GM23338 (cell line): ENCODE data around the gene FMC1. TPM values are rescaled to one million over a fixed set of nuclear protein-coding genes. Genes with fewer than 3 reads are reported as not detected.

Source experiments
- ATAC-seq: fragments of 200-7000 bp; cut with Tn5 transposase; 3 replicates; pipeline ENCODE4 v1.9.1; 2020
- DNase-seq: peaks from one replicate; pipeline ENCODE4 v3.0.0-alpha.2; 2015; ENCODE audit warnings: low spot score
- H2AFZ ChIP-seq: fragments of 200-600 bp; sonication (generic); 2 replicates; pipeline ENCODE4 v1.8.0; 2016; ENCODE audit warnings: antibody characterized with exemption, mild to moderate bottlenecking, moderate library complexity
- H3F3A ChIP-seq: fragments of 200-600 bp; sonication (generic); replicated peaks from 2 replicates; pipeline ENCODE4 v1.8.0; 2017; ENCODE audit warnings: antibody characterized with exemption, mixed run types, low read depth
- H3K27ac ChIP-seq: fragments of 200-600 bp; sonication (generic); 2 replicates; pipeline ENCODE4 v1.6.1; 2016; ENCODE audit warnings: low read depth
- H3K27me3 ChIP-seq: fragments of 200-600 bp; sonication (generic); 2 replicates; pipeline ENCODE4 v1.8.0; 2016; ENCODE audit warnings: mild to moderate bottlenecking, mixed run types, moderate library complexity; ENCODE audit not compliant: insufficient read depth
- H3K36me3 ChIP-seq: fragments of 200-600 bp; sonication (generic); 2 replicates; pipeline ENCODE4 v1.8.0; 2016; ENCODE audit warnings: mild to moderate bottlenecking; ENCODE audit not compliant: insufficient read depth
- H3K4me1 ChIP-seq: fragments of 200-600 bp; sonication (generic); 2 replicates; pipeline ENCODE4 v1.8.0; 2016; ENCODE audit warnings: mild to moderate bottlenecking, moderate library complexity; ENCODE audit not compliant: insufficient read depth
- H3K4me2 ChIP-seq: fragments of 200-600 bp; sonication (generic); 2 replicates; pipeline ENCODE4 v1.7.1; 2017; ENCODE audit warnings: mixed run types
- H3K4me3 ChIP-seq: fragments of 200-600 bp; sonication (generic); 2 replicates; pipeline ENCODE4 v1.6.1; 2016; ENCODE audit warnings: mixed run types
- H3K79me2 ChIP-seq: fragments of 200-600 bp; sonication (generic); replicated peaks from 2 replicates; pipeline ENCODE4 v1.8.0; 2017; ENCODE audit warnings: mild to moderate bottlenecking; ENCODE audit not compliant: insufficient read depth
- H3K9me2 ChIP-seq: fragments of 200-600 bp; sonication (generic); 2 replicates; pipeline ENCODE4 v1.8.0; 2017; ENCODE audit not compliant: insufficient read depth
- H4K20me1 ChIP-seq: fragments of 200-600 bp; sonication (generic); replicated peaks from 2 replicates; pipeline ENCODE4 v1.8.0; 2017; ENCODE audit warnings: mild to moderate bottlenecking; ENCODE audit not compliant: insufficient read depth
- H3K27ac Mint-ChIP-seq: 2 replicates; pipeline ENCODE4 v1.8.0; 2020; ENCODE audit warnings: inconsistent platforms, mild to moderate bottlenecking, moderate library complexity, mixed read lengths
- H3K27me3 Mint-ChIP-seq: 3 replicates; pipeline ENCODE4 v1.8.0; 2022; ENCODE audit warnings: low read depth, mild to moderate bottlenecking, moderate library complexity, mixed read lengths, inconsistent platforms; ENCODE audit not compliant: insufficient read depth, poor library complexity
- H3K36me3 Mint-ChIP-seq: 3 replicates; pipeline ENCODE4 v1.8.0; 2021; ENCODE audit warnings: low read depth, mild to moderate bottlenecking, inconsistent platforms, moderate library complexity, mixed read lengths
- H3K4me1 Mint-ChIP-seq: 3 replicates; pipeline ENCODE4 v1.8.0; 2020; ENCODE audit warnings: mild to moderate bottlenecking, inconsistent platforms, mixed read lengths
- H3K4me3 Mint-ChIP-seq: 3 replicates; pipeline ENCODE4 v1.8.0; 2021; ENCODE audit warnings: moderate library complexity, mild to moderate bottlenecking, inconsistent platforms, mixed read lengths
- H3K9me3 Mint-ChIP-seq: 3 replicates; pipeline ENCODE4 v1.8.0; 2020; ENCODE audit warnings: moderate library complexity, mild to moderate bottlenecking, inconsistent platforms, mixed read lengths
- CREB1 ChIP-seq: fragments of 250-450 bp; sonication (Bioruptor Pico); IDR thresholded peaks from 2 replicates; pipeline ENCODE4 v1.5.0; 2020; ENCODE audit warnings: low read depth, mild to moderate bottlenecking, moderate library complexity
- EZH2 ChIP-seq: fragments of 200-600 bp; sonication (generic); IDR thresholded peaks from one replicate; pipeline ENCODE4 v1.8.0; 2017; ENCODE audit warnings: antibody characterized with exemption, mild to moderate bottlenecking, low read depth; ENCODE audit not compliant: unreplicated experiment
- EZH2phosphoT487 ChIP-seq: fragments of 200-600 bp; sonication (generic); IDR thresholded peaks from one replicate; pipeline ENCODE4 v1.8.1; 2018; ENCODE audit warnings: antibody characterized with exemption; ENCODE audit not compliant: unreplicated experiment
- JUNB ChIP-seq: IDR thresholded peaks from one replicate; pipeline ENCODE4 v1.6.1; 2016; ENCODE audit warnings: antibody characterized with exemption; ENCODE audit not compliant: unreplicated experiment
- NANOG ChIP-seq: IDR thresholded peaks from 2 replicates; pipeline ENCODE4 v1.6.1; 2016; ENCODE audit warnings: antibody characterized with exemption, borderline replicate concordance
- POLR2AphosphoS5 ChIP-seq: IDR thresholded peaks from 2 replicates; pipeline ENCODE4 v1.6.1; 2016; ENCODE audit warnings: antibody characterized with exemption, low read depth
- STAT1 ChIP-seq: IDR thresholded peaks from one replicate; pipeline ENCODE4 v1.6.1; 2016; ENCODE audit warnings: antibody characterized with exemption; ENCODE audit not compliant: unreplicated experiment
- ZNF114 ChIP-seq: fragments of 250-450 bp; sonication (Bioruptor Pico); IDR thresholded peaks from 2 replicates; pipeline ENCODE4 v1.5.0; 2020; ENCODE audit warnings: mild to moderate bottlenecking, moderate library complexity
- ZNF331 ChIP-seq: fragments of 250-450 bp; sonication (Bioruptor Pico); IDR thresholded peaks from 2 replicates; pipeline ENCODE4 v1.5.0; 2020; ENCODE audit warnings: low read depth, mild to moderate bottlenecking, moderate library complexity
- ZNF462 ChIP-seq: fragments of 250-450 bp; sonication (Bioruptor Pico); IDR thresholded peaks from 2 replicates; pipeline ENCODE4 v1.5.0; 2020; ENCODE audit warnings: mild to moderate bottlenecking, moderate library complexity
- polyA plus RNA-seq: library from polyadenylated mRNA; unstranded; fragments of >200 nt; fragmentation: Nextera tagmentation; extraction: Ambion mirVana; gene quantifications from 2 replicates; pipeline ENCODE4 v1.2.1, GENCODE V29; 2016
- total RNA-seq: library from RNA; depleted of rRNA; stranded (reverse); fragments of >200 nt; shearing (Covaris generic); gene quantifications from 2 replicates; pipeline ENCODE4 v1.2.3, GENCODE V29; 2014
- TF ChIP-seq, protein P1 (sequence below), 2 experiments: fragments of 200-600 bp in 1 of 2; sonication (generic) in 1 of 2; conservative IDR thresholded peaks; 2 replicates each; pipeline versions ENCODE4 v1.5.1 to v1.6.1; 2016 to 2017; ENCODE audit warnings: antibody characterized with exemption in 2 of 2, low read depth in 2 of 2, mild to moderate bottlenecking in 2 of 2, moderate library complexity in 1 of 2
- TF ChIP-seq, protein P2 (sequence below): IDR thresholded peaks from 2 replicates; pipeline ENCODE4 v1.6.1; 2016; ENCODE audit warnings: antibody characterized with exemption
- TF ChIP-seq, protein P3 (sequence below): IDR thresholded peaks from one replicate; pipeline ENCODE4 v1.6.1; 2018; ENCODE audit warnings: antibody characterized with exemption; ENCODE audit not compliant: unreplicated experiment

The FMC1 gene
- total and polyA plus RNA-seq, 2 experiments from 2014 or later, result 4.8 to 70.5 TPM

DNA sequence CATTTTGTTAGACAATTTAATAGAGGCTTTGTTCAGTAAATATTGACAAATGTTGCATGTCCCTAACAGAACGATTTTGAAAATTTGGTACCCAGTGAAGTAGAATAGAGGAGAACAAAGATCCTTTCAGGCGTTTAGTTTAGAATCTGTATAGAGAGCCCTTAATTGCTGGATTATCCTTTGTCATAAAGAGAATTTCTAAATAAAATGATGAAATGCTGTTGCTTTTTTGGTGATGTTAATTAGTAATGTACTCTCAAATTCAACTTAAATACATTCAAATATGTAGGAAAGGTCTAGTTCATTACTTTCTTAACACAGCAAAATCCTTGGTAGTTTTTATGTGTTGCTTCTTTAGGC lies 19.8 kb downstream of the FMC1 start:
- H3K9me3 Mint-ChIP-seq, result no peaks in the 10 kb centered on the region
- Histone ChIP-seq H2AFZ (no peak overlapping the region), H3K4me2 (peak overlapping the region; percentile 81), H3K9me2 (no peaks in the 10 kb centered on the region), H3K27ac (peak overlapping the region; percentile 99), H3K4me1 (peaks cover 26% of the 10 kb centered on the region), H3K27me3 (no peaks in the 10 kb centered on the region), H3K36me3 (no peaks in the 10 kb centered on the region), H4K20me1 (peaks cover 8% of the 10 kb centered on the region; the same call in 1 of the 2 replicates), H3K79me2 (peaks cover 54% of the 10 kb centered on the region), H3K4me3 (peak overlapping the region; percentile 71), H3F3A (0 out of 2 replicates have a peak, but pooled peaks cover 6% of the 10 kb centered on the region)
- peak overlapping the region; percentile 100 for H3K27ac Mint-ChIP-seq
- no peak for DNase-seq
- peaks cover 14% of the 10 kb centered on the region for H3K27me3 Mint-ChIP-seq
- peak overlapping the region; percentile 90 for H3K4me3 Mint-ChIP-seq
- TF ChIP-seq EZH2 (no peak), ZNF462 (CRISPR knock-in tag) (no peak), ZNF114 (CRISPR knock-in tag) (no peak), NANOG (no peak), STAT1 (no peak), JUNB (no peak), ZNF331 (CRISPR knock-in tag) (no peak), POLR2AphosphoS5 (no peak), CREB1 (CRISPR knock-in tag) (no peak), EZH2phosphoT487 (no peak)
- TF ChIP-seq, protein P1, sequence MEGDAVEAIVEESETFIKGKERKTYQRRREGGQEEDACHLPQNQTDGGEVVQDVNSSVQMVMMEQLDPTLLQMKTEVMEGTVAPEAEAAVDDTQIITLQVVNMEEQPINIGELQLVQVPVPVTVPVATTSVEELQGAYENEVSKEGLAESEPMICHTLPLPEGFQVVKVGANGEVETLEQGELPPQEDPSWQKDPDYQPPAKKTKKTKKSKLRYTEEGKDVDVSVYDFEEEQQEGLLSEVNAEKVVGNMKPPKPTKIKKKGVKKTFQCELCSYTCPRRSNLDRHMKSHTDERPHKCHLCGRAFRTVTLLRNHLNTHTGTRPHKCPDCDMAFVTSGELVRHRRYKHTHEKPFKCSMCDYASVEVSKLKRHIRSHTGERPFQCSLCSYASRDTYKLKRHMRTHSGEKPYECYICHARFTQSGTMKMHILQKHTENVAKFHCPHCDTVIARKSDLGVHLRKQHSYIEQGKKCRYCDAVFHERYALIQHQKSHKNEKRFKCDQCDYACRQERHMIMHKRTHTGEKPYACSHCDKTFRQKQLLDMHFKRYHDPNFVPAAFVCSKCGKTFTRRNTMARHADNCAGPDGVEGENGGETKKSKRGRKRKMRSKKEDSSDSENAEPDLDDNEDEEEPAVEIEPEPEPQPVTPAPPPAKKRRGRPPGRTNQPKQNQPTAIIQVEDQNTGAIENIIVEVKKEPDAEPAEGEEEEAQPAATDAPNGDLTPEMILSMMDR (conservative IDR thresholded peaks at IDR 0.05; ENCODE audit: low read depth in 2 of 2), result no peak
- TF ChIP-seq, protein P2, sequence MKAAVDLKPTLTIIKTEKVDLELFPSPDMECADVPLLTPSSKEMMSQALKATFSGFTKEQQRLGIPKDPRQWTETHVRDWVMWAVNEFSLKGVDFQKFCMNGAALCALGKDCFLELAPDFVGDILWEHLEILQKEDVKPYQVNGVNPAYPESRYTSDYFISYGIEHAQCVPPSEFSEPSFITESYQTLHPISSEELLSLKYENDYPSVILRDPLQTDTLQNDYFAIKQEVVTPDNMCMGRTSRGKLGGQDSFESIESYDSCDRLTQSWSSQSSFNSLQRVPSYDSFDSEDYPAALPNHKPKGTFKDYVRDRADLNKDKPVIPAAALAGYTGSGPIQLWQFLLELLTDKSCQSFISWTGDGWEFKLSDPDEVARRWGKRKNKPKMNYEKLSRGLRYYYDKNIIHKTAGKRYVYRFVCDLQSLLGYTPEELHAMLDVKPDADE, result no peak
- TF ChIP-seq, protein P3, sequence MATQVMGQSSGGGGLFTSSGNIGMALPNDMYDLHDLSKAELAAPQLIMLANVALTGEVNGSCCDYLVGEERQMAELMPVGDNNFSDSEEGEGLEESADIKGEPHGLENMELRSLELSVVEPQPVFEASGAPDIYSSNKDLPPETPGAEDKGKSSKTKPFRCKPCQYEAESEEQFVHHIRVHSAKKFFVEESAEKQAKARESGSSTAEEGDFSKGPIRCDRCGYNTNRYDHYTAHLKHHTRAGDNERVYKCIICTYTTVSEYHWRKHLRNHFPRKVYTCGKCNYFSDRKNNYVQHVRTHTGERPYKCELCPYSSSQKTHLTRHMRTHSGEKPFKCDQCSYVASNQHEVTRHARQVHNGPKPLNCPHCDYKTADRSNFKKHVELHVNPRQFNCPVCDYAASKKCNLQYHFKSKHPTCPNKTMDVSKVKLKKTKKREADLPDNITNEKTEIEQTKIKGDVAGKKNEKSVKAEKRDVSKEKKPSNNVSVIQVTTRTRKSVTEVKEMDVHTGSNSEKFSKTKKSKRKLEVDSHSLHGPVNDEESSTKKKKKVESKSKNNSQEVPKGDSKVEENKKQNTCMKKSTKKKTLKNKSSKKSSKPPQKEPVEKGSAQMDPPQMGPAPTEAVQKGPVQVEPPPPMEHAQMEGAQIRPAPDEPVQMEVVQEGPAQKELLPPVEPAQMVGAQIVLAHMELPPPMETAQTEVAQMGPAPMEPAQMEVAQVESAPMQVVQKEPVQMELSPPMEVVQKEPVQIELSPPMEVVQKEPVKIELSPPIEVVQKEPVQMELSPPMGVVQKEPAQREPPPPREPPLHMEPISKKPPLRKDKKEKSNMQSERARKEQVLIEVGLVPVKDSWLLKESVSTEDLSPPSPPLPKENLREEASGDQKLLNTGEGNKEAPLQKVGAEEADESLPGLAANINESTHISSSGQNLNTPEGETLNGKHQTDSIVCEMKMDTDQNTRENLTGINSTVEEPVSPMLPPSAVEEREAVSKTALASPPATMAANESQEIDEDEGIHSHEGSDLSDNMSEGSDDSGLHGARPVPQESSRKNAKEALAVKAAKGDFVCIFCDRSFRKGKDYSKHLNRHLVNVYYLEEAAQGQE, result no peak
- H3K4me1 Mint-ChIP-seq, result peaks cover 35% of the 10 kb centered on the region
- H3K36me3 Mint-ChIP-seq, result peaks cover 16% of the 10 kb centered on the region
- no peak for ATAC-seq
